Fibroblast of lung (primary cell): ENCODE data around the gene ITGAE. TPM values are rescaled to one million over a fixed set of nuclear protein-coding genes. Genes with fewer than 3 reads are reported as not detected.
A peak's percentile ranks its signal among the peaks of the same experiment; 100 is the strongest.

Source experiments
- DNase-seq, 2 donors: peaks; one replicate each; pipeline versions ENCODE4 v3.0.0 to v3.0.0-alpha.2; 2010; ENCODE audit warnings: low read depth in 2 of 2
- H2AFZ ChIP-seq: 2 replicates; pipeline ENCODE4 v1.5.1; 2012; ENCODE audit warnings: low read length, control low read depth, inconsistent platforms
- H3K27ac ChIP-seq: 2 replicates; pipeline ENCODE4 v1.5.1; 2011; ENCODE audit warnings: low read length, control low read depth; ENCODE audit not compliant: insufficient read depth
- H3K27me3 ChIP-seq: 2 replicates; pipeline ENCODE4 v1.5.1; 2011; ENCODE audit warnings: mild to moderate bottlenecking, low read length; ENCODE audit not compliant: control insufficient read depth, insufficient read depth
- H3K36me3 ChIP-seq: 2 replicates; pipeline ENCODE4 v1.5.1; 2011; ENCODE audit warnings: low read length; ENCODE audit not compliant: control insufficient read depth, insufficient read depth
- H3K4me1 ChIP-seq: 2 replicates; pipeline ENCODE4 v1.5.1; 2011; ENCODE audit warnings: low read length; ENCODE audit not compliant: control insufficient read depth, insufficient read depth; ENCODE audit errors: extremely low read depth
- H3K4me2 ChIP-seq: 2 replicates; pipeline ENCODE4 v1.5.1; 2011; ENCODE audit warnings: low read length, control low read depth; ENCODE audit not compliant: insufficient read depth; ENCODE audit errors: extremely low read depth
- H3K4me3 ChIP-seq, 4 experiments: fragments of 200-600 bp in 1 of 4; sonication (generic) in 1 of 4; replicated peaks in 1 of 4; 2 replicates each; pipeline ENCODE4 v1.5.1; 2011 to 2016; ENCODE audit warnings: low read length in 4 of 4, low read depth in 3 of 4, mild to moderate bottlenecking in 3 of 4, control low read depth in 2 of 4, inconsistent platforms in 1 of 4, mixed read lengths in 1 of 4; ENCODE audit not compliant: insufficient read depth in 1 of 4; ENCODE audit errors: control extremely low read depth in 1 of 4
- H3K79me2 ChIP-seq: 2 replicates; pipeline ENCODE4 v1.5.1; 2012; ENCODE audit warnings: mild to moderate bottlenecking, low read length, inconsistent platforms; ENCODE audit not compliant: control insufficient read depth, insufficient read depth
- H3K9ac ChIP-seq: 2 replicates; pipeline ENCODE4 v1.5.1; 2011; ENCODE audit warnings: mild to moderate bottlenecking, low read length, control low read depth; ENCODE audit not compliant: insufficient read depth
- H3K9me3 ChIP-seq: 2 replicates; pipeline ENCODE4 v1.5.1; 2012; ENCODE audit warnings: low read depth, low read length; ENCODE audit not compliant: control insufficient read depth, insufficient read depth
- H4K20me1 ChIP-seq: 2 replicates; pipeline ENCODE4 v1.5.1; 2011; ENCODE audit warnings: low read length; ENCODE audit not compliant: control insufficient read depth, insufficient read depth; ENCODE audit errors: extremely low read depth
- CTCF ChIP-seq, 2 donors: IDR thresholded peaks in 1 of 2; conservative IDR thresholded peaks in 1 of 2; 1 replicate in 1 of 2; 2 replicates in 1 of 2; pipeline ENCODE4 v1.5.1; 2011 to 2012; ENCODE audit warnings: low read length in 2 of 2, control low read depth in 1 of 2, inconsistent platforms in 1 of 2, low read depth in 1 of 2, mild to moderate bottlenecking in 1 of 2
- EZH2 ChIP-seq: IDR thresholded peaks from 2 replicates; pipeline ENCODE4 v1.5.1; 2012; ENCODE audit warnings: low read length, control low read depth, mild to moderate bottlenecking; ENCODE audit errors: missing control alignments
- polyA plus RNA-seq, 2 donors: library from polyadenylated mRNA; depleted of rRNA in 1 of 2; stranded (reverse) in 1 of 2; unstranded in 1 of 2; fragments of >200 nt; gene quantifications; 2 replicates each; pipeline ENCODE4 v1.2.1, GENCODE V29; 2011 to 2012; ENCODE audit warnings: missing spikeins in 1 of 2
- total RNA-seq: library from RNA; depleted of rRNA; stranded (reverse); fragments of >200 nt; gene quantifications from 2 replicates; pipeline ENCODE4 v1.2.1, GENCODE V29; 2014

ITGAE gene
- total and polyA plus RNA-seq, 2 donors (not counting 1 experiment from before 2014, with no cell fraction given) = 29.7 to 72.5 TPM

GRCh38 chr17:3723556-3724377 lies 77.2 kb downstream of the ITGAE start, which contains the start of gene HASPIN:
TSS of gene HASPIN (plus strand) at chr17:3723903. CDS start at chr17:3723936, 33 bp downstream.
- H3K4me1 ChIP-seq = peaks cover 14% of the 10 kb centered on the region
- peaks cover 38% of the 10 kb centered on the region for H3K79me2 ChIP-seq
- peak within 1 kb of the TSS; percentile 77 to 97 (median 87) for H3K4me3 ChIP-seq
- H3K36me3 ChIP-seq = peaks cover 3% of the 10 kb centered on the region
- H3K27me3 ChIP-seq = no peaks in the 10 kb centered on the region
- H4K20me1 ChIP-seq = no peaks in the 10 kb centered on the region
- peak; percentile 14 to 34 for TF ChIP-seq CTCF (conservative IDR thresholded peaks at IDR 0.05 in 1 of 2, IDR thresholded peaks at IDR 0.05 in 1 of 2; ENCODE audit: low read depth in 1 of 2, low read length in 2 of 2)
- no peak for TF ChIP-seq EZH2
- no peaks in the 10 kb centered on the region for H3K9me3 ChIP-seq
- peak within 1 kb of the TSS; percentile 91 for H3K9ac ChIP-seq
- peak within 1 kb of the TSS; percentile 85 for H3K27ac ChIP-seq
- H3K4me2 ChIP-seq = peak within 1 kb of the TSS; percentile 76
- peak within 1 kb of the TSS; percentile 94 for H2AFZ ChIP-seq
- peak; percentile 75 to 89 for DNase-seq

GRCh38 chr17:3723188-3723555 lies 77.8 kb downstream of the ITGAE start:
- peak overlapping the region; percentile 85 for H3K27ac ChIP-seq
- H3K79me2 ChIP-seq = peaks cover 38% of the 10 kb centered on the region
- H4K20me1 ChIP-seq = no peaks in the 10 kb centered on the region
- H3K4me2 ChIP-seq = peak overlapping the region; percentile 65
- peak overlapping the region; percentile 91 for H3K9ac ChIP-seq
- no peaks in the 10 kb centered on the region for H3K27me3 ChIP-seq
- H2AFZ ChIP-seq = peak overlapping the region; percentile 94
- peak overlapping the region; percentile 77 to 97 (median 87) for H3K4me3 ChIP-seq
- H3K4me1 ChIP-seq = peaks cover 14% of the 10 kb centered on the region
- no peak for TF ChIP-seq EZH2
- TF ChIP-seq CTCF (conservative IDR thresholded peaks at IDR 0.05 in 1 of 2, IDR thresholded peaks at IDR 0.05 in 1 of 2; ENCODE audit: low read depth in 1 of 2, low read length in 2 of 2) = no peak
- peaks cover 4% of the 10 kb centered on the region for H3K36me3 ChIP-seq
- H3K9me3 ChIP-seq = no peaks in the 10 kb centered on the region
- DNase-seq = no peak

- H3K27ac ChIP-seq = peak overlapping the region; percentile 85
- no peaks in the 10 kb centered on the region for H4K20me1 ChIP-seq
- peaks cover 5% of the 10 kb centered on the region for H3K36me3 ChIP-seq
- H3K79me2 ChIP-seq = peaks cover 38% of the 10 kb centered on the region
- H2AFZ ChIP-seq = no peak overlapping the region
- H3K9ac ChIP-seq = no peak overlapping the region
- no peaks in the 10 kb centered on the region for H3K9me3 ChIP-seq
- TF ChIP-seq CTCF (conservative IDR thresholded peaks at IDR 0.05 in 1 of 2, IDR thresholded peaks at IDR 0.05 in 1 of 2; ENCODE audit: low read depth in 1 of 2, low read length in 2 of 2) = no peak
- TF ChIP-seq EZH2 = no peak
- peak overlapping the region; percentile 77 to 97 (median 87) for H3K4me3 ChIP-seq
- H3K27me3 ChIP-seq = no peaks in the 10 kb centered on the region
- H3K4me2 ChIP-seq = peak overlapping the region; percentile 65
- H3K4me1 ChIP-seq = peaks cover 14% of the 10 kb centered on the region
- DNase-seq = peak in 1 of 2 donors; percentile 54
These were observed 78.3 kb downstream of the ITGAE start for GRCh38 chr17:3722716-3723115.
